ENCODE measurements around the gene ANO1.

- TF ChIP-seq CTCF (IDR thresholded peaks at IDR 0.05), result no peak
- no peak for TF ChIP-seq POLR2A (IDR thresholded peaks at IDR 0.05)
- TF ChIP-seq POLR2AphosphoS5 (IDR thresholded peaks at IDR 0.05), result no peak
Observed at GRCh38 chr11:70141486-70142220, 63.5 kb downstream of the ANO1 start.

Data from prostate gland (tissue), 2 donors.